Forelimb muscle (tissue), 1 donor: Measurements from ENCODE around the gene C5orf15. TPM values are rescaled to one million over a fixed set of nuclear protein-coding genes. Genes with fewer than 3 reads are reported as not detected.
"Not testable (repeated sequence)": the region's sequence is repeated elsewhere in the genome, so short reads cannot be mapped to it uniquely, and the experiment has no call there.

Source experiments
- DNase-seq: peaks from one replicate; pipeline ENCODE4 v3.0.0-alpha.2; 2013; ENCODE audit warnings: low read depth
- polyA plus RNA-seq: library from polyadenylated mRNA; unstranded; fragments of 120-200 nt; gene quantifications from one replicate; pipeline ENCODE4 v1.2.1, GENCODE V29; 2013; ENCODE audit not compliant: insufficient read length

Gene C5orf15
- polyA plus RNA-seq, 1 donor: 57.1 TPM

DNA sequence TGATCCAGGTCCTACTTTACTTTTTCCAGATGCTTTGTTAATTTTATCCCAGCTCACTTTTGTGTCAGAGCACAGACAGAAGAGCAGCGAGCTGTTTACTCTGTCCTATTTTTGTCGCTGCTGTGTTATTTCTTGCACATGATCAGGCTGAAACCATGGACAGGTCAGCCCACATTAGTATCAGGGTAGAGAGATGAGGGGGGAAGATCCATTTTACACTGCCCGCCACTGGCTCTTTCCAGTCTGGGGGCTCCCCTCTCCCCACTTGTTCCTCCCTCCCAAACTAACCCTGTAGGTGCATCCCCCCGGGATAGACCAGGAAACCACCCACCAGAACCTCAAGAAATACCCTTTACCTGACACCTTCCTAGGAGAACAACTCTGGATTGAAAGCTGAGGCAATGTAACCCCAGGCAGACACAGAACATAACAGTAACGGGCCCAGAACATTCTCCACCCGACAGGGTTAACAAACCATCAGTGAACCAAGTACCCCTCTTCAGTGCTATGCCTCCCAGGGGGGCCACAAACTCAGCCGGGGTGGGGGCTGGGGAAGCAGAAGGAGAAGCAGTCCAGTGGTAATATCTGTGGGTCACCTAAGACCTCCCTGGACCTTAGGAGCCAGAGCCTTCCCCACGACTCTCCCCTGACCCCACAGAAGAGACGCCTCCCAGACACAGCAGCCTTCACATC lies 26.0 kb upstream of the C5orf15 start:
- no peak for DNase-seq

DNA sequence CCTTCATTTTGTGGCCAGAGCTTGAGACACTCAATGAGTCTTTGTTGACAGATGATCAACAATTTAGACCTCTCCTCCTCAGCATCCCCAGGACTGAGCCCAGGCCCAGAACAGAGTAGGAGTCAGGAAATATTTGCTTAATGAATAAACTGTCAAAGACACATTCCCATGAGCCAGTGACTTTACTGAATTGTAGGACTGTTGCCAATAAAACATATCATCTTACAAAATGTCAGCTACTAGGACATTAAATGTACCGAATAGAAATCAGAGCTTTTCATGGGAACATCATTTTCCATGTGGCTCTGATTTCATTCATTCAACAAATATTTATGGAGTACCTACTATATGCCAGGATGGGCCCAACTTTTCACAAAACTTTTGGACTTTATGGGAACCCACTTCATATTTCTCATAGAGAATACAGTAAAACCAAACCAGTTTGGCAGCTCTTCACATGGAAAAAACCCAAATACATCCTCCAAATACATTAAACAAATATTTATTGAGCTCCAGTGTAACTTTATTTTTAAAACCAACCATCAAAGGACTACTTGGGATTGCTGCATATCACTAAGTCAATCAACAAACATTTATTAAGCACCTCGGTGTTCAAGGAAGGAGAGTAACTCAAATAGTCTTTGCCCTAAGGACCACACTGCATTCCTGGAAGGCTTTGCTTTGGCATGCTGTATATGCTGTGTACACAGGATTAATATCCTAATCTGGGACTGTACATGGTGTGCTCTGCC lies 24.9 kb upstream of the C5orf15 start:
- no peak for DNase-seq

DNA sequence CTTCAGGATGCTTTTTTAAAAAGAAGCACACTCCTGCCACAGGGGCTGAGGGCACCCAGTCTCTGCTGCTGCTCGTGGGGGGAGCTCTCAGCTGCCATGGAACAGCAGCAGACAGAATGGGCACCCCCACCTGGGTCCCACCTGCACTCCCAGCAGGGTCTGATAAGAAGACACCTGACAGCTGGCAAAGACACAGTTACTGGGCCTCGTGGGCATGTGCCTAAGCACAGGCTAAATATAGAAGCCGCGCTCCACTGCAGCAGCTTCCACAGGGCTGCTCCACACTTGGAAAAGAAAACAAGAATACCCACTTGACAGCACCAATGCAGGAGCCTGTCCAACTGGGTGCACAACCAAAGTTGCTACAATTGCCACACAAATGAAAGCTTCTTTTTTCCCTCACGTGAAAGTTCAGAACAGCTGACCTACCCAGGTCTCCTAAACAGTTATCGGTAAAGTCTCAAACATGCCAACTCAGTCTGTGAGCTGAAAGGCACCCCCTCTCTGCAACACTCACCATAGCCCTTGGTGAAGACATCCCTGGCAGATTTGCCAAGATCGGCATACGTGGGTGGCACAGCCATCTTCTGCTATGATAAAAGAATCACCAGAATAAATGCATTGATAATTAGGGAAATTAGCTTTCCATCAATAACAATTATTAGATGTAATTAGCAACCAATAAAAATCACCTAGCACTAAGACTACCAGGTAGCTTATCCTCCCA lies 24.2 kb upstream of the C5orf15 start:
- DNase-seq: no peak

DNA sequence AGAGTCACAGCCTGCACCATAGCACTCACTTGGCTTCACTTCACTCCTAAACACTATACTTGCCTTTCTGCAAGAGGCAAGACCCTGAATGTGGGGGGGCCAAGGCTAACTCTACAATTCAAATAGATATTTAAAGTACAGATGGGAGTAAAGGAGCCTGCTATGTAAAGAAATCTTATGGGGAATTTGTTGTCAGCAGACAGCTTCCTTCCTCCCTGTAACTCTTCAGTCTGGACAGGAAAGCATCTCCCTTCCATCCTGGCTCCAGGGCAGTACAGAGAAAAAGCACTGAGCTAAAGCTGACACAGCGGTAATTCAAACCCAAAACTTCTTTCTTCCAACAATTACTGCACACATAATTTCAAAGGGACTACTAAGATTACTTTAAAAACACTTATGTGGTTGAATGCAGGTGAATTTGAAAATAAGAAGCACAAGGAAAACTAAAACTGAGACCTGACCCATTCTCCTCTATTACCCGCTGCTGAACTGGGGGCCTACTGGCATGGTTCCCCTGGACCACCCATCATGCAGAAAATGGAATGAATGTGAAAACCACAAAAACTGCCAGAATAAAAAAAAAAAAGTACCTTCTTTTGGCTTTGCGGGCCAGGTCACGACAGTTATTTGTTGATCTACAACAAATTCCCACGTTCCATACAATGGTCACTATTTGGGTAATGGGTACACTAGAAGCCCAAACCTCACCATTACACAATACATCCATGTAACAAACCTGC lies 22.9 kb upstream of the C5orf15 start:
- no peak for DNase-seq

DNA sequence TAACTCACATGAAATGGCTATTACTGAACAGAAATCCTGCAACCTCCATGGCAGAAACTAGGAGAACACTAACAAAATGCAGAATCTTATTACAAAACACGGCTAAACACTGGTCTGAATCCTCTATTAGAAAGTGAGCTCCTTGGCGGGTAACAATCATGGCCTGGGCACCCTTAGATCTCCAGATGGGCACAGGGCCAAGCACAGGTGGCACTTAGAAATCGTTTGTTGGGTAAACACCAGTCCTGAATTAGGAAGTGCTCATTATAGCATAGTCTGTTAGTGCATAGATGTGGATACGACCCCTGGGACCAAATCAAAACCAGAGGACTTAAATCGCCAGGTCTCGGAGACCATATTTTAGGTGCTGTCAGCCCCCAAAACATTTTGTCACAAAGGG lies 22.0 kb upstream of the C5orf15 start:
- no peak for DNase-seq

DNA sequence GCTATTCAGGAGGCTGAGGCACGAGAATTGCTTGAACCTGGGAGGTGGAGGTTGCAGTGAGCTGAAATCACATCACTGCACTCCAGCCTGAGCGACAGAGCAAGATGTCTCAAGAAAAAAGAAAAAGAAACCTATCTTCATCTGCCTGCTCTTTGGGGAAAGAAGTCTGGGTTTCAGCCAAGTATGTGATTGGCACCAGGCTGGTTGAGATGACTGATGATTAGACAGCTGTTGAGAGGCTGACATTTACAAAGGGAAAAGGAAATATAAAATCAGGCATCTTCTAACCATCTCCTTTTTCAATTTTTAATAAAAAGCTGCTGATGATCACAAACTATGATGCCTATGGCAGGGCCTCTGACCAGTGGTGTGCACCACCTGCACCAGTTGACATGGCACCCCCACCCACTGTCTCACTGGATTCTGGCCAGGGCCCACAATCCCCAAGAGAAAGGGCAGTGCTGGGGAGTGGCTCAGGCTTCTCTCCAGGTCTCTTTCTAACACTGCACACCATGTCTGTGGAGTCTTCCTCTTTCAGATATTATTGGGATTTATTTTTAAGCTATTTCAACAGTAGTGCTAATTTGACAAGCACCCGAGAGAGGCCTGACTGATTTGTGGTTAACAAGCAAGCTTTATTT lies 17.2 kb upstream of the C5orf15 start:
- DNase-seq: no peak

DNA sequence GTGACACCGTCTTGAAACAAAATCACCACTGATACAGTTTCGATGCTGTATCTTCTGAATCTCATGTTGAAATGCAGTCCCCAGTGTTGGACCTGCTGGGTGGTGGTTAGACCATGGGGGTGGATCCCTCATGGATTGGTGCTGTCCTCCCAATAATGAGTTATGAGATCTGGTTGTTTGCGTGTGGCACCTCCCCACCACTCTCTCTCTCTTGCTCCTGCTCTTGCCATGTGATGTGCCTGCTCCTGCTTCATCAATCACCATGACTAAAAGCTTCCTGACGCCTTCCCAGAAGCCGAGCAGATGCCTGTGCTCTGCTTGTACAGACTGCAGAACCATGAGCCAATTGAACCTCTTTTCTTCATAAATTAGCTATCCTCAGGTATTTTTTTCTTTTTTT lies 15.2 kb upstream of the C5orf15 start:
- no peak for DNase-seq

DNA sequence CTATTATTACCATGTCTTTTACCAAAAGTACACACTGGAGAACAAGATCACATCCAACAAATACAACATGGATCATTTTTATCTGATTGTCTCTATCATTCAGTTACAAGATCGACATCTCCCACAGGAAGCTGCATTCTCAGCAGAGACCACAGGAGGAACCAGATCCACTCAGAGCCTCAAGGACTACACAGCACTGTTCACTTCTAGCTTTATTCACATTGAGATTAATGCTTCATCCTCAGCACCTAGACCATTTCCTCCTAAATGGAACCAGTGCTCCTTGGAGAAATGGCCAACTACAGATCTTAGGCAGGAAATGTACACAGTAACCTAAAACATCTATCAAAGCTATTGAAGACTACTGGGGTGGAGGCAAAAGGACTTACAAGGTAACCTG lies 13.3 kb upstream of the C5orf15 start:
- no peak for DNase-seq

DNA sequence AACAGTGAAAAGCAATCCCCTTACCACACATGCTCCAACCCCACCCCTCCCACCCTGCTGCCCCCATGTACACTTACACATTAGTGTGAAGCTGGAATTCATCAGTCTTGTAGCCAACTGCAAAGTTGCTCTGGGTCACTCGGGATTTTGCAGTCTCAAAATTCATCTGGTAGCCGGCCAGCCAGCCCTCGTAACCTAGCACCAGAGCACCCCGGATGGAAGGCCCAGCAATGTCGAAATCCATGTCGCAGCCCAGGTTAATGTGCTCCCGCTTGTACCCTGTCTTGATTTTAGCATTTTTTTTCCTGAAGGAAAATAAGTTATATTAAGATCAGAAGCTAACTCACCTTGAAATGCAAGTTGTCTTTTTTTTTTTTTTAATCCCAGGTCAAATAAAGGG lies 12.2 kb upstream of the C5orf15 start:
- no peak for DNase-seq

DNA sequence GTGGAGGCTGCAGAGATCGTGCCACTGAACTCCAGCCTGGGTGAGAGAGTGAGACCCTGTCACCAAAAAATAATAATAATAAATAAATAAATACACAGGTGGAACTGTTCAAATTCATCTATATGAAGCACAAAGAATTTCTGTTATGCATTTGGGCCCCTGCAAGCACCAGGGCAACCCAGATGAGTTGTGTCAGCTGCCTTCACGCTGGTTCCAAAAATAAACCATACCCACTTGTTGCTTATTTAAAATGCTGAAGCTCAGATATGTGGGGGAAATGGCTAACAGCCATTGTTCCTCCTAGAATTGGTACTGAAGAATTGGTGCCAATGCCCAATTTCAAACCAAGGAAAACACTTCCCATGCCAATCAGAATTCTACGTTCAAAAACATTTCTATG lies 10.5 kb upstream of the C5orf15 start:
- no peak for DNase-seq

DNA sequence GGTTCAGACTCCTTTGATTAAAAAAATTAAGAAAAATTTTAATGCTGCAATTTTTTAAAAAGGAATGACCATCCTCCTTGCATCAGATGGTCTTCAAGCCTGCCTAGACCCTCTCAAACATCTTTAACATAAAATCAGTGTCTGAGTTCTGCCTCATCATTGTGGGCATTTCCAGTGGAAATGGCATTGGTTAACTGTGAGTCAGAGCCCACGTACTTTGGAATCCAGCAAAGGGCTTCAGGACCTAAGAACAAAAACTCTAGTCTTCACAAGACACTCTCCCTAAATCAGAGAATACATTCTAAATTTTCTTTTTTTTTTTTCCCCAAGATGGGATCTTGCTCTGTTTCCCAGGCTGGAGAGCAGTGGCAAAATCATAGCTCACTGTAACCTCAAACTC lies 9.4 kb upstream of the C5orf15 start:
- no peak for DNase-seq

DNA sequence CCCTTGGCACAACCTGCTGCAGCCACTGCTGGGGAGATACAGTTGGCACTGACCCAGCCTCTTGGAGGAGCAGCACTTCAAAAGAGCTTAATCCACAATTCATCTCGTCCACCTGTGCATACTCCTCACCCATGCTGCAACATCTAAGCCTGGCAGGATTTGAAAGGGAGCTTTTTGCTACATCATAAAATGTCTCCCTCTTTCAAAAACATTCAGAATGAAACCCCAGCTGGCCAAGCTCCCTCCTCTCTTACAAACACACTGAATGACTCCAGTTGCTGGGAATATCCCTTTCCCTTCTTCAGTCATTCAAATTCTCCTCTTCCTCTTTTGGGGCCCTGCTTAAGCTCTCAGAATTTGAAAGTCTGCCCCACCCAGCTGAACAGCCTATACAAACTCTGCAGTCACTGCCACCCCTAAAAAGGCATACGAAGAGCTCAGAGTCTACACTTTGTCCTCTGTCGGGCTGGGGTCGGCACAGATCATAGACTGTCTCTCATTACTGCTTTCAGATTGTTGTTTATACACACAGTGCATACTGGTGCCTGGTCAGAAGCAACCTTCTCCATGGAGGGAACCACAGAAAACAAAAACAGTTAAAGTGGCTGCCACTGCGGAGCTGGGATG lies 8.8 kb upstream of the C5orf15 start:
- DNase-seq: no peak

DNA sequence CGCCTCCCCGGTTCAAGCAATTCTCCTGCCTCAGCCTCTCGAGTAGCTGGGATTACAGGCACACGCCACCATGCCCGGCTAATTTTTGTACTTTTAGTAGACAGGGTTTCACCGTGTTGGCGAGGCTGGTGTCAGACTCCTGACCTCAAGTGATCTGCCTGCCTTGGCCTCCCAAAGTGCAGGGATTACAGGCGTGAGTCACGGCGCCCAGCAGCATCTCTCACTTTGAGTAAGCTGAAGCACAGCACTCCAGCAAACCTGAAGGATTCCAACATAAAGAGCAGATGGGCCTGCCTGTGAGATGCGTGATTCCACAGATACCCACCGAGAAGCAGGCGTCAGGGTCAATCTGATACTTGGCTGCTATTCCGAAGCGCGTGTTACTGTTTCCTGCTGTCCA lies 7.1 kb upstream of the C5orf15 start:
- DNase-seq: not testable (repeated sequence)

DNA sequence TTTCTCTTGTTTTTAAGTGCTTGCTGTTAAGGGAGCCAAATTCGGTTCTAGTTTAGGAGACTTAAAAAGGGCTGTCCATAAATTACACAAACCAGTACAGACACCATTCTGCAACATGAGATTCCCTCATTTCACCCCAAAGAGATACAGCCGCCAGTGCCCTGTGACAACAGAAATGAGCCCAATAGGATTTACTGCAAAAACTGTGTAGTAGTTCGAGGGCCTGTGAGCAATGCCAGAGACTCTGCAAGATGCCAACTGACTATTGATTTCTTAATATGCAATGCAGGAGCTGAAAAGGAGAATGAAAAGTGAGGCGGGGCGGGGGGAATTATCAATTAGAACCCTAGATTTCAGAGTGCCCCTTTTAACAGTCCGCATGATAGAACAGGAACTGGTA lies 5.7 kb upstream of the C5orf15 start:
- DNase-seq: no peak

DNA sequence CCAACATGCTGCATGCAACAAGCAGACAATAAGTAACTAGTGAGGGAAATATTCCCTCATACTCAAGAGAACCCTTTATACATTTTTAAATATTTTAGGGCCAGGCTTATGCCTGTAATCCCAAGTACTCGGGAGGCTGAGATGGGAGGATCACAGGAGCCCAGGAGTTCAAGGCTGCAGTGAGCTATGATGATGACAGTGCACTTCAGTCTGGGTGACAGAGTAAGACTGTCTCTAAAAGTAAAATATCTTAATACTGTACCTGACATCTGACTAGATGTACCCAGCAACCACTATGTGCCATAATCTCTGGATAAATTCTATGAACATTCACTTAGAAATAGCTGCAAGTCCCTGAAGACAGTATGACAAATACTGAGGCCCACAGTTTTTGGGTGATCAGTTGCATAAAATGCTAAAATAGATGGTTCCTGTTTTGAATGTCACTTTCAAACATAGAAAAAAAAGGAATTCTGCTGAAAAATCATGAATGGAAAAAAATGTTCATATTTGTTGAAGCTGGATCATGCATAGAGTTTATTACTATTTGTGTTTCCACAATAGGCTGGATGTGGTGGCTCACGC lies 2.0 kb upstream of the C5orf15 start:
- no peak for DNase-seq

DNA sequence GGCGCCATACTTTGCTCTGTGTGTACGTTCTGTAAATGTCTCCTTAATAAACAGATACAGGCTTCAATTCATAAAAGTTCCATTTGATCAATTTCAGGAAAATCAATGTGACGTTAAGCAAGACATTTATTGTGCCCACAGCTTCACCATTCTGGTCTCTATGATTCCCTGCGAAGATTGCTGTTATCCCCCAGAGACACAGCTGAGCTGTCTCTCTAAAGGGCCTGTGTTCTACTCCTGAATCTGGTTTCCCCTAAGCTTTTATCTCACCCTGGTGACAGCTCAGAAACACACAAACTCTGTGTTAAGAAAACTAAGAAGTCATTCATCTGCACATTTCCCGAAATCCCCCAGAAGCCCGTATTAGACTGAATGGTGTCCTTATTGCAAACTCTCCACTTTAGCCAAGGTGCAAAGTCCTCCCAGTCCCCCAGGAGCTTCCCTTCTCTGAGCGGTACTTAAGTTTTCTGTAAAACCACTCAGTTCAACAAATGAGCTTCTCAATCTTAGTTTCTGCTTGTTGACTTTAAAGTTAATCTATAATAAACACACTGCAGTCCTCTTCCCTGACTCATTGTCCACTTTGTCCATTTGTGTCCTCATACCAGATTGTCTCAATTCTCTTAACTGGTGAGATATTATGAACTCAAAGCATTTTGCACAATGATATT lies 1.4 kb upstream of the C5orf15 start:
- no peak for DNase-seq

DNA sequence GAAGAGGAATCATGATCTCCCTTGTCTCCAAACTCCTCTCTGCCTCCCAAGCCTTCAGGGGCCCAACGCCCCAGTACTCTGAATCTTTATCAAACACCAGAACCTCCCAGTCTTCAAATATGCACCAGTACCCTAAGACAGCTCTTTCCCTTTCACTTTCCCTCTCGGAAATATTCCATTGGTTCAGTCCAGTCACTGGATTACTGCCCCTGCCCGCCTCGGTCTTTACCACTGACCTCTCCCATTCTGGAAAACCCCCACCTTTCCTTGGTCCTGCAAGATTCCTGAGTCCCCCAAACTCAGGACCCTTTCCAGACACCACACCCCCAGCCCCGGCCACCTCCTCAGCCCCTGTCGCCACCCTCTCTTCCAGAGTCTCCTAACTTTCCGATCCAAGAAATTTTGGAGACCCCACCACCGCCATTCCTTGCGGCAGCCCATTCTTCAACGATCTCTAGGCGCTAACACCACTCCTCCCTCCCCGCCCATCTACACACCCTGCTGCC lies 674 bp downstream of the C5orf15 start:
- no peak for DNase-seq

DNA sequence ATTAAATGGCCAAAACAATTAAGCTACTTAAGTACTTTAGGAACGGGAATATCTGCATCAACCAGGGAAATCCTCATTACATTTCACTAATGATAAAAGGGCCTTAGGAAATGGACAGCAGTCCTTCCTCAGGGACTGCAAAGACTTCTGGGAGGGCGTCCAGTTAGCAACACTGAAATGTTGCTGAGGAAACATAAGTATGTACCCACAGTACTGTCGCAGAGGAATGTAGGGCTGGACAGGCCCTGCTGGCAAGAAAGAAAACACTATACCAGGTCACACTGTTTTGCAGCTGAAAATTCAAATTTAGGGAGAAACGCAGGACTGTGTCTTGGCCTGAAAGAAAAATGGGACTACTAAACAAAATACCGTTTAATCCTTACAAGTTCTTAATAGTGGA lies 1.3 kb downstream of the C5orf15 start:
- no peak for DNase-seq

DNA sequence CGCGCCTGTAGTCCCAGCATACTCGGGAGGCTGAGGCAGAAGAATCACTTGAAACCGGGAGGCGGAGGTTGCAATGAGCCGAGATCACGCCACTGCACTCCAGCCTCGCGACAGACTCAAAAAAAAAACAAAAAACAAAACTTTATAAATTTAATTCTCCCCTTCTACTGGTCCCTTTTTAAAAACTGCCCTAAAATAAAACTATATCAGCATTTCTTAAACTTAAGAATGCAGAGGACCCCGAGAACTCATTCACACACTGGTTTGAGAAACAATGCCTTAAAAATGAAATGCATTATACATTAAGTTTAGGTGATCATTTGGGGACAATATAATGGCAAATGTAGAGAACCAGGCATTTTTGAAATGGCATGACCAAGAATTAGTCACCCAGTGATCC lies 2.3 kb downstream of the C5orf15 start:
- no peak for DNase-seq

DNA sequence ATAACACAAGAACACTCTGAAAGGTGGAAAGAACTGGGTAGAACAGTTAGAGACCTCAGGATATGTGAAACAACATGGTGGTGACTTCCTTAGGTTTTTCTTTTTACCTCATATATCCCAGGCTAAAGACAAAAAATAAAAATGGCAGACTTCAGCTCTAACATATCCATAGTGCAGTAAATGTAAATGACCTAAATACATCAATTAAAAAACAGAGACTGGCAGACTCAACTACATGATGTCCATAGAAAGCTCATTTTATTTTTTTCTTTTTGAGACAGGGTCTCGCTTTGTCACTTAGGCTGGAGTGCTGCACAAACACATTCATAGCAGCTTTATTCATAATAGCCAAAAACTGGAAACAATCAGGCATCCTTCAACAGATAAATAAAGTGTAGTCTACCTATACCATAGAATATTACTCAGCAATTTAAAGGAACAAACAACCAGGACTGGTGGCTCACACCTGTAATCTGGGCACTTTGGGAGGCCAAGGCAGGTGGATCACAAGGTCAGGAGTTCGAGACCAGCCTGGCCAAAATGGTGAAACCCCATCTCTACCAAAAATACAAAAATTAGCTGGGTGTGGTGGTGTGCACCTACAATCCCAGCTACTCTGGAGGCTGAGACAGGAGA lies 4.8 kb downstream of the C5orf15 start:
- no peak for DNase-seq
